Mucosa of rectum (tissue), 2 donors: ENCODE measurements around the gene ADPRHL1.
"Not testable (repeated sequence)": the region's sequence is repeated elsewhere in the genome, so short reads cannot be mapped to it uniquely, and the experiment has no call there.

Experiments used
- H3K27ac ChIP-seq, 2 donors: one replicate each; pipeline ENCODE4 v1.7.0; 2013; ENCODE audit warnings: inconsistent platforms in 2 of 2, low read depth in 2 of 2, low read length in 2 of 2
- H3K27me3 ChIP-seq, 2 donors: one replicate each; pipeline ENCODE4 v1.7.0; 2013; ENCODE audit warnings: low read length in 2 of 2; ENCODE audit not compliant: control insufficient read depth in 2 of 2, insufficient read depth in 2 of 2
- H3K36me3 ChIP-seq, 2 donors: one replicate each; pipeline ENCODE4 v1.7.0; 2013; ENCODE audit warnings: low read length in 2 of 2; ENCODE audit not compliant: control insufficient read depth in 2 of 2, insufficient read depth in 2 of 2
- H3K4me1 ChIP-seq, 2 donors: one replicate each; pipeline ENCODE4 v1.7.0; 2013; ENCODE audit warnings: low read length in 2 of 2, mild to moderate bottlenecking in 1 of 2; ENCODE audit not compliant: control insufficient read depth in 2 of 2, insufficient read depth in 2 of 2
- H3K4me3 ChIP-seq, 2 donors: one replicate each; pipeline ENCODE4 v1.7.0; 2013; ENCODE audit warnings: low read length in 2 of 2
- H3K9ac ChIP-seq, 2 donors: one replicate each; pipeline ENCODE4 v1.7.0; 2013; ENCODE audit warnings: low read length in 2 of 2, low read depth in 1 of 2, mild to moderate bottlenecking in 1 of 2
- H3K9me3 ChIP-seq, 2 donors: one replicate each; pipeline ENCODE4 v1.7.0; 2013; ENCODE audit warnings: low read length in 2 of 2; ENCODE audit not compliant: control insufficient read depth in 2 of 2
- donor health status: healthy.
- donor health status: Normal muscosa, but diverticular disease.

ADPRHL1 gene

GRCh38 chr13:113394339-113394640 lies 59.0 kb downstream of the ADPRHL1 start:
- no peaks in the 10 kb centered on the region for H3K27me3 ChIP-seq
- H3K4me3 ChIP-seq = peak overlapping the region in 1 of 2 donors; percentile 41
- H3K9ac ChIP-seq = no peak overlapping the region
- no peaks in the 10 kb centered on the region for H3K36me3 ChIP-seq
- peaks cover 7 to 12% of the 10 kb centered on the region in 2 donors for H3K4me1 ChIP-seq
- no peaks in the 10 kb centered on the region for H3K9me3 ChIP-seq
- H3K27ac ChIP-seq = no peak overlapping the region

DNA sequence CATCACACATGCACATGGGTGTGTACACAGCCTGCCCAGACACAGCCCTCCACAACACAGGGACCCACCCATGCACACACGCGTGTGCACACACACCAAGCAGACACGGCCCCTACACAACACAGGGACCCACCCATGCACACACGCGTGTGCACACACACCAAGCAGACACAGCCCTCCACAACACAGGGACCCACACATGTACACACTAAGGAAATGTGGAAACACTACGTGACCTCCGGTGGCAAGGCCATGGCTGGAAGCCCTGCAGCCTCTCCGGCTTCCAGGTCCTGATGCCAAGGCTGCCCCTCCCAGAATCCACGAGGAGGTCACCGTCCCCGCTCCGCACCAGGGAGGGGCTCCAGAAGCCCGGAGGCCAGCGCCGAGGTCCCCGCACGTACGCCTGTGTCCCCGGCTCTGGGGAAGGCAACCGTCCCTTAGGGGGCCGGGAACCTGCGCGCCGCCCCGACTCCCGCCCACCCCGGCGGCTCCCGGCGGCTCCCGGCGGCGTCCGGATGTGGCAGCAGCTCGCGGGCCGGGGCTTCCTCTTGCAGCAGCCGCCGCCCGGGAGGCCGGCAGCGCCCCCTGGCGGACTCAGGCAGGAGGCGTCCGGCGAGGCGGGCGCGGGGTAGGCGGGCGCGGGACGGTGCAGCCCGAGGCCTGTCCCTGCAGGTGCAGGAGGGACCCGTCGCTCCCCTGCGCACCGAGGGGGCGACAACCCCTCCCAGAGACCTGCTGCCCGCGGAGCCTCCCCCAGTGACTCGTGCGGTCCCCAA lies 59.5 kb downstream of the ADPRHL1 start:
- H3K9ac ChIP-seq = peak overlapping the region; percentile 74 to 77
- no peaks in the 10 kb centered on the region for H3K27me3 ChIP-seq
- H3K36me3 ChIP-seq = no peaks in the 10 kb centered on the region
- no peaks in the 10 kb centered on the region for H3K9me3 ChIP-seq
- peak overlapping the region; percentile 82 for H3K4me3 ChIP-seq
- peak overlapping the region in 1 of 2 donors; percentile 9 for H3K27ac ChIP-seq
- H3K4me1 ChIP-seq = peaks cover 7 to 12% of the 10 kb centered on the region in 2 donors

GRCh38 chr13:113393226-113393562 lies 60.1 kb downstream of the ADPRHL1 start:
- Histone ChIP-seq H3K27ac (no peak overlapping the region), H3K9ac (peak overlapping the region in 1 of 2 donors; percentile 74), H3K36me3 (no peaks in the 10 kb centered on the region), H3K4me1 (peaks cover 7 to 12% of the 10 kb centered on the region in 2 donors), H3K4me3 (peak overlapping the region; percentile 82), H3K9me3 (no peaks in the 10 kb centered on the region), H3K27me3 (no peaks in the 10 kb centered on the region)

DNA sequence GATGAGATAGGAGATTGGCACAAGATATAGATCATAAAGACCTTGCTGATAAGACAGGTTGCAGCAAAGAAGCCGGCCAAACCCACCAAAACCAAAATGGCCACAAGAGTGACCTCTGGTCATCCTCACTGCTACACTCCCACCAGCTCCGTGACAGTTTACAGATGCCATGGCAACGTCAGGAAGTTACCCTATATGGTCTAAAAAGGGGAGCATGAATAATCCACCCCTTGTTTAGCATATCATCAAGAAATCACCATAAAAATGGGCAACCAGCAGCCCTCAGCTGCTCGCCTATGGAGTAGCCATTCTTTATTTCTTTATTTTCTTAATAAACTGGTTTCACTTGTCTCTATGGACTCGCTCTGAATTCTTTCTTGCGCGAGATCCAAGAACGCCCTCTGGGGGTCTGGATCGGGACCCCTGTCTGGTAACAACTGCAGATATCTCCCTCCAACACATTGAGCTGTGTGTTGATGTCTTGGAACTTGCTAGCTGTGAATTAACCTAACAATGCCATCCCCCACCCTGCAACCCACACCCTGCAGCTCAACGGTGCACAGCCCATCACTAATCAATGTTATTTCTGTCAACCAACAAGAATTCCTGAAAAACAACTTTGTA lies 62.3 kb downstream of the ADPRHL1 start:
- H3K36me3 ChIP-seq = no peaks in the 10 kb centered on the region
- H3K27me3 ChIP-seq = no peaks in the 10 kb centered on the region
- no peak overlapping the region for H3K27ac ChIP-seq
- no peak overlapping the region for H3K9ac ChIP-seq
- H3K9me3 ChIP-seq = no peaks in the 10 kb centered on the region
- H3K4me3 ChIP-seq = no peak overlapping the region
- peaks cover 6 to 8% of the 10 kb centered on the region in 2 donors for H3K4me1 ChIP-seq

DNA sequence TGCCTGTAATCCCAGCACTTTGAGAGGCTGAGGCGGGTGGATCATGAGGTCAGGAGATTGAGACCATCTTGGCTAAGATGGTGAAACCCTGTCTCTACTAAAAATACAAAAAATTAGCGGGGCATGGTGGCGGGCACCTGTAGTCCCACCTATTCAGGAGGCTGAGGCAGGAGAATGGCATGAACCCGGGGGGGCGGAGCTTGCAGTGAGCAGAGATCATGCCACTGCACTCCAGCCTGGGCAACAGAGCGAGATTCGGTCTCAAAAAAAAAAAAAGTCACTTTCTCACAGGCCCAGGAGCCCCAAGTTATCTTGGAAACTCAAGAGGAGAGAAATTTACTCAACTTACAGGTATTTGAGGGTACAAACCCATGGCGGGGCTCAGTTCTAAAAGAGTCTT lies 63.7 kb downstream of the ADPRHL1 start:
- H3K4me1 ChIP-seq, H3K4me3 ChIP-seq, H3K9ac ChIP-seq, H3K27me3 ChIP-seq, H3K9me3 ChIP-seq, H3K36me3 ChIP-seq, H3K27ac ChIP-seq: not testable (repeated sequence)

DNA sequence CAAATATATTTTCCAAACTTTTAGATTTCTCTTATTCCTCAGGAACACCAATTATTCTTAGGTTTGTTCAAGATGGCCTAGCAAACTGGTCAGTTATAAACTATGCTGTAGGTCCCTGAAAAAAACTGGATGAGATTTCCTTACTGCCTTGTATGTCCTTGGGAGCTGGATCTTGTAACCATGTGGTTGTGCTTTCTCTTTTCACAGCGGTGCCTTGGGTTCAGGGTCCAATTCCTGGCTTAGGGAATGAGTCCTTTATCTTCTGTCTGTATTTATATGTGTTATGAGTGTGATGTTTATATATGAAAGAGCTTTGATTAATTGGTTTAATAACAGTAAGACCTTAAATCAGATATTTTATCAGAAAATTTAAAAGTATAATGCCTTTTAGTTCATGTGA lies 65.9 kb downstream of the ADPRHL1 start:
- H3K27ac ChIP-seq = no peak overlapping the region
- H3K9me3 ChIP-seq = peaks cover 0 to under 1% of the 10 kb centered on the region in 2 donors
- H3K36me3 ChIP-seq = no peaks in the 10 kb centered on the region
- no peaks in the 10 kb centered on the region for H3K27me3 ChIP-seq
- H3K4me3 ChIP-seq = no peak overlapping the region
- H3K9ac ChIP-seq = no peak overlapping the region
- no peaks in the 10 kb centered on the region for H3K4me1 ChIP-seq

DNA sequence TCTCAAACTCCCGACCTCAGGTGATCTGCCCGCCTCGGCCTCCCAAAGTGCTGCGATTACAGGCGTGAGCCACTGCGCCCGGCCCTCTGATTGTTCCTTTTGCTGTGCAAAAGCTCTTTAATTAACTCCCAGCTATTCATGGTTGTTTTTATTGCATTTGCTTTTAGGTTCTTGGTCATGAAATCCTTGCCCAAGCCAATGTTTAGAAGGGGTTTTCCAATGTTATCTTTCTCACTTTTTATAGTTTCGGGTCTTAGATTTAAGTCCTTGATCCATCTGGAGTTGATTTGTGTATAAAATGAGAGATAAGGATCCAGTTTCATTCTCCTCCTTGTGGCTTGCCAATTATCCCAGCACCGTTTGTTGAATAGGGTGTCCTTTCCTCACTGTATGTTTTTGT lies 70.2 kb downstream of the ADPRHL1 start:
- Histone ChIP-seq H3K4me3 (no peak overlapping the region), H3K27ac (no peak overlapping the region), H3K36me3 (no peaks in the 10 kb centered on the region), H3K9ac (no peak overlapping the region), H3K9me3 (peaks cover 0 to 4% of the 10 kb centered on the region in 2 donors), H3K4me1 (peaks cover 0 to 6% of the 10 kb centered on the region in 2 donors), H3K27me3 (peaks cover 0 to 2% of the 10 kb centered on the region in 2 donors)

- H3K36me3 ChIP-seq, H3K9me3 ChIP-seq, H3K4me1 ChIP-seq: not testable (repeated sequence)
Measured at GRCh38 chr13:113382542-113382941, 70.7 kb downstream of the ADPRHL1 start.

DNA sequence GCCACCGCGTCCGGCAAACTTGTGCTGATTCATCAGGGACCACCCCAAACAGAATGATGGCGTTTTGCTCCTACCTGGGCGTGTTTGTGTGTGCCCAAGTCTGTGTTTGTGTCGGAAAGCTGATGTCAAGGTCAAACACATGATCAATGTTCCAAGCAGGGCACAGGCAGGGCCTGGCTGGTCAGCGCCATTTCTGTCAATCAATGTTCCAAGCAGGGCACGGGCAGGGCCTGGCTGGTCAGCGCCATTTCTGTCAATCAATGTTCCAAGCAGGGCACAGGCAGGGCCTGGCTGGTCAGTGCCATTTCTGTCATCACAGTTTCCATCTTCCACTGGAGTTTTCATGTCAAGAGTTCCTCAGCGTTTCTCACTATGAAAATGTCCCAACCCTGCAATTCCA lies 74.5 kb downstream of the ADPRHL1 start:
- H3K27ac ChIP-seq = no peak overlapping the region
- H3K9me3 ChIP-seq = peaks cover 0 to 4% of the 10 kb centered on the region in 2 donors
- H3K27me3 ChIP-seq = peaks cover 5% of the 10 kb centered on the region in 2 donors
- no peak overlapping the region for H3K4me3 ChIP-seq
- H3K4me1 ChIP-seq = peaks cover 0 to 6% of the 10 kb centered on the region in 2 donors
- H3K9ac ChIP-seq = no peak overlapping the region
- no peaks in the 10 kb centered on the region for H3K36me3 ChIP-seq

More at GRCh38 chr13:113382542-113382941, 70.7 kb downstream of the ADPRHL1 start:
- H3K27me3 ChIP-seq, H3K4me3 ChIP-seq, H3K9ac ChIP-seq, H3K27ac ChIP-seq: not testable (repeated sequence)

DNA sequence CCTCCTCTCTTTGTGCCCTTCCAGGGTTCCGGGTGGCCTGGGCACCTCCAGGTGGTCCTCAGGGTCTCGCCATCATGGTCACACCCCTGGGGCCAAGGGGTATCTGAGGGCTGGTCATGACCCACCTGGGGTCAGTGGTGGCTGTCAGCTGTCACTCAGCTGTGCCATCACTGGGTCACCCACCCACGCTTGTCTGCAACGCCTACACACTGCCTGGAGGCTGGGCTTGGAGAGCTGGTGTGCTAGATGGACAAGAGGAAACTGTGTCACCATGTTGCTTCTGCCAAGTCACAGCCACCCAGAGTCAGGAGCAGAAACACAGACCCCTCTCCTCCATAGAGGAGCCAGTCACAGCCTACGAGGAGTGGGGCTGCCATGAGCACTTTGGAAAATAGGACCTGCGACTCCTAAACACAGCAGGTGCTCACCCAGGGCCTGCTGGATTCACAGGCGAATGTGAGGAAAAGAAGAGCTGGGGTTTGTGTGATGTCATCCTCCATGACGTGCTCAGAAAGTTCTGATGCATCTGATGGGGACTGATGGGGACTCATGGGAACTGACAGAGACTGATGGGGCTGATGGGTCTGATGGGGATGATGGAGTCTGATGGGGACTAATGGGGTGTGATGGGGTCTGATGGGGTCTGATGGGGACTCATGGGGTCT lies 78.6 kb downstream of the ADPRHL1 start:
- no peak overlapping the region for H3K4me3 ChIP-seq

More for the DNA sequence above, 78.6 kb downstream of the ADPRHL1 start:
- no peaks in the 10 kb centered on the region for H3K9me3 ChIP-seq
- H3K27ac ChIP-seq = no peak overlapping the region
- H3K4me1 ChIP-seq = no peaks in the 10 kb centered on the region
- H3K27me3 ChIP-seq = peaks cover 5% of the 10 kb centered on the region in 2 donors
- H3K36me3 ChIP-seq = no peaks in the 10 kb centered on the region
- no peak overlapping the region for H3K9ac ChIP-seq
